GM23338 (cell line): ENCODE measurements around the gene SMAD9. TPM values are rescaled to one million over a fixed set of nuclear protein-coding genes. Genes with fewer than 3 reads are reported as not detected.

Source experiments
- ATAC-seq: fragments of 200-7000 bp; cut with Tn5 transposase; 3 replicates; pipeline ENCODE4 v1.9.1; 2020
- DNase-seq: peaks from one replicate; pipeline ENCODE4 v3.0.0-alpha.2; 2015; ENCODE audit warnings: low spot score
- H2AFZ ChIP-seq: fragments of 200-600 bp; sonication (generic); 2 replicates; pipeline ENCODE4 v1.8.0; 2016; ENCODE audit warnings: antibody characterized with exemption, mild to moderate bottlenecking, moderate library complexity
- H3F3A ChIP-seq: fragments of 200-600 bp; sonication (generic); replicated peaks from 2 replicates; pipeline ENCODE4 v1.8.0; 2017; ENCODE audit warnings: antibody characterized with exemption, mixed run types, low read depth
- H3K27ac ChIP-seq: fragments of 200-600 bp; sonication (generic); 2 replicates; pipeline ENCODE4 v1.6.1; 2016; ENCODE audit warnings: low read depth
- H3K27me3 ChIP-seq: fragments of 200-600 bp; sonication (generic); 2 replicates; pipeline ENCODE4 v1.8.0; 2016; ENCODE audit warnings: mild to moderate bottlenecking, mixed run types, moderate library complexity; ENCODE audit not compliant: insufficient read depth
- H3K36me3 ChIP-seq: fragments of 200-600 bp; sonication (generic); 2 replicates; pipeline ENCODE4 v1.8.0; 2016; ENCODE audit warnings: mild to moderate bottlenecking; ENCODE audit not compliant: insufficient read depth
- H3K4me1 ChIP-seq: fragments of 200-600 bp; sonication (generic); 2 replicates; pipeline ENCODE4 v1.8.0; 2016; ENCODE audit warnings: mild to moderate bottlenecking, moderate library complexity; ENCODE audit not compliant: insufficient read depth
- H3K4me2 ChIP-seq: fragments of 200-600 bp; sonication (generic); 2 replicates; pipeline ENCODE4 v1.7.1; 2017; ENCODE audit warnings: mixed run types
- H3K4me3 ChIP-seq: fragments of 200-600 bp; sonication (generic); 2 replicates; pipeline ENCODE4 v1.6.1; 2016; ENCODE audit warnings: mixed run types
- H3K79me2 ChIP-seq: fragments of 200-600 bp; sonication (generic); replicated peaks from 2 replicates; pipeline ENCODE4 v1.8.0; 2017; ENCODE audit warnings: mild to moderate bottlenecking; ENCODE audit not compliant: insufficient read depth
- H3K9me2 ChIP-seq: fragments of 200-600 bp; sonication (generic); 2 replicates; pipeline ENCODE4 v1.8.0; 2017; ENCODE audit not compliant: insufficient read depth
- H4K20me1 ChIP-seq: fragments of 200-600 bp; sonication (generic); replicated peaks from 2 replicates; pipeline ENCODE4 v1.8.0; 2017; ENCODE audit warnings: mild to moderate bottlenecking; ENCODE audit not compliant: insufficient read depth
- H3K27ac Mint-ChIP-seq: 2 replicates; pipeline ENCODE4 v1.8.0; 2020; ENCODE audit warnings: inconsistent platforms, mild to moderate bottlenecking, moderate library complexity, mixed read lengths
- H3K27me3 Mint-ChIP-seq: 3 replicates; pipeline ENCODE4 v1.8.0; 2022; ENCODE audit warnings: low read depth, mild to moderate bottlenecking, moderate library complexity, mixed read lengths, inconsistent platforms; ENCODE audit not compliant: insufficient read depth, poor library complexity
- H3K36me3 Mint-ChIP-seq: 3 replicates; pipeline ENCODE4 v1.8.0; 2021; ENCODE audit warnings: low read depth, mild to moderate bottlenecking, inconsistent platforms, moderate library complexity, mixed read lengths
- H3K4me1 Mint-ChIP-seq: 3 replicates; pipeline ENCODE4 v1.8.0; 2020; ENCODE audit warnings: mild to moderate bottlenecking, inconsistent platforms, mixed read lengths
- H3K4me3 Mint-ChIP-seq: 3 replicates; pipeline ENCODE4 v1.8.0; 2021; ENCODE audit warnings: moderate library complexity, mild to moderate bottlenecking, inconsistent platforms, mixed read lengths
- H3K9me3 Mint-ChIP-seq: 3 replicates; pipeline ENCODE4 v1.8.0; 2020; ENCODE audit warnings: moderate library complexity, mild to moderate bottlenecking, inconsistent platforms, mixed read lengths
- CREB1 ChIP-seq: fragments of 250-450 bp; sonication (Bioruptor Pico); IDR thresholded peaks from 2 replicates; pipeline ENCODE4 v1.5.0; 2020; ENCODE audit warnings: low read depth, mild to moderate bottlenecking, moderate library complexity
- EZH2 ChIP-seq: fragments of 200-600 bp; sonication (generic); IDR thresholded peaks from one replicate; pipeline ENCODE4 v1.8.0; 2017; ENCODE audit warnings: antibody characterized with exemption, mild to moderate bottlenecking, low read depth; ENCODE audit not compliant: unreplicated experiment
- EZH2phosphoT487 ChIP-seq: fragments of 200-600 bp; sonication (generic); IDR thresholded peaks from one replicate; pipeline ENCODE4 v1.8.1; 2018; ENCODE audit warnings: antibody characterized with exemption; ENCODE audit not compliant: unreplicated experiment
- JUNB ChIP-seq: IDR thresholded peaks from one replicate; pipeline ENCODE4 v1.6.1; 2016; ENCODE audit warnings: antibody characterized with exemption; ENCODE audit not compliant: unreplicated experiment
- NANOG ChIP-seq: IDR thresholded peaks from 2 replicates; pipeline ENCODE4 v1.6.1; 2016; ENCODE audit warnings: antibody characterized with exemption, borderline replicate concordance
- POLR2AphosphoS5 ChIP-seq: IDR thresholded peaks from 2 replicates; pipeline ENCODE4 v1.6.1; 2016; ENCODE audit warnings: antibody characterized with exemption, low read depth
- STAT1 ChIP-seq: IDR thresholded peaks from one replicate; pipeline ENCODE4 v1.6.1; 2016; ENCODE audit warnings: antibody characterized with exemption; ENCODE audit not compliant: unreplicated experiment
- ZNF114 ChIP-seq: fragments of 250-450 bp; sonication (Bioruptor Pico); IDR thresholded peaks from 2 replicates; pipeline ENCODE4 v1.5.0; 2020; ENCODE audit warnings: mild to moderate bottlenecking, moderate library complexity
- ZNF331 ChIP-seq: fragments of 250-450 bp; sonication (Bioruptor Pico); IDR thresholded peaks from 2 replicates; pipeline ENCODE4 v1.5.0; 2020; ENCODE audit warnings: low read depth, mild to moderate bottlenecking, moderate library complexity
- polyA plus RNA-seq: library from polyadenylated mRNA; unstranded; fragments of >200 nt; fragmentation: Nextera tagmentation; extraction: Ambion mirVana; gene quantifications from 2 replicates; pipeline ENCODE4 v1.2.1, GENCODE V29; 2016
- total RNA-seq: library from RNA; depleted of rRNA; stranded (reverse); fragments of >200 nt; shearing (Covaris generic); gene quantifications from 2 replicates; pipeline ENCODE4 v1.2.3, GENCODE V29; 2014
- TF ChIP-seq, protein P1 (sequence below): fragments of 250-450 bp; sonication (Bioruptor Pico); IDR thresholded peaks from 2 replicates; pipeline ENCODE4 v1.5.0; 2020; ENCODE audit warnings: mild to moderate bottlenecking, moderate library complexity
- TF ChIP-seq, protein P2 (sequence below): IDR thresholded peaks from one replicate; pipeline ENCODE4 v1.6.1; 2018; ENCODE audit warnings: antibody characterized with exemption; ENCODE audit not compliant: unreplicated experiment
- TF ChIP-seq, protein P3 (sequence below): IDR thresholded peaks from 2 replicates; pipeline ENCODE4 v1.6.1; 2016; ENCODE audit warnings: antibody characterized with exemption
- TF ChIP-seq, protein P4 (sequence below), 2 experiments: fragments of 200-600 bp in 1 of 2; sonication (generic) in 1 of 2; conservative IDR thresholded peaks; 2 replicates each; pipeline versions ENCODE4 v1.5.1 to v1.6.1; 2016 to 2017; ENCODE audit warnings: antibody characterized with exemption in 2 of 2, low read depth in 2 of 2, mild to moderate bottlenecking in 2 of 2, moderate library complexity in 1 of 2

SMAD9 gene
- total and polyA plus RNA-seq, 2 experiments from 2014 or later = 0.95 to 1.3 TPM

DNA sequence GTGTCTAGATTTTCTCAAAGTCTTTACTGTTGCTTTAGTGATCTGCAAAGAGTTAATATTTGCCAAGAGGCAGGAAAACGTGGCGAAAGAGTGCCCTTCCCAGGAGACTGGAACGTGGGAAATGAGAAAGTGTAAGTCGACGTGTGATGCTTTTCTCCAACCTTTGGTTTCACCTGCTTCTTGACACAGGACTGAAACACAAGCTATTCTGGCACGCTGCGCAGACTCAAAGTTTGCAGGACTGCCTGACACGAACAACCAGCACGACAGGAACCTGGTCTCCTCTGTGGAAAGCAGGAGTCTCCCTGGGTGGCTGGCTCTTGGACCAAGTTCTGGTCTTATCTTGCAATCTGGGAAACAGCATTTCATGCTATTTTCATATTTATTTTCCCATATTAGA, 72.4 kb downstream of the SMAD9 start:
- Histone ChIP-seq H4K20me1 (no peaks in the 10 kb centered on the region), H3K9me2 (peaks cover 3% of the 10 kb centered on the region; the same call in 1 of the 2 replicates), H3K4me1 (no peaks in the 10 kb centered on the region), H3K27me3 (no peaks in the 10 kb centered on the region), H3K4me2 (no peak overlapping the region), H3K4me3 (no peak overlapping the region), H3K27ac (no peak overlapping the region), H3K79me2 (no peaks in the 10 kb centered on the region), H3F3A (no peaks in the 10 kb centered on the region), H2AFZ (no peak overlapping the region), H3K36me3 (no peaks in the 10 kb centered on the region)
- H3K4me3 Mint-ChIP-seq = no peak overlapping the region
- H3K4me1 Mint-ChIP-seq = no peaks in the 10 kb centered on the region
- ATAC-seq (no peak), DNase-seq (no peak)
- H3K27me3 Mint-ChIP-seq = peaks cover 3% of the 10 kb centered on the region
- no peaks in the 10 kb centered on the region for H3K36me3 Mint-ChIP-seq
- H3K9me3 Mint-ChIP-seq = no peaks in the 10 kb centered on the region
- no peak overlapping the region for H3K27ac Mint-ChIP-seq
- TF ChIP-seq, protein P1, sequence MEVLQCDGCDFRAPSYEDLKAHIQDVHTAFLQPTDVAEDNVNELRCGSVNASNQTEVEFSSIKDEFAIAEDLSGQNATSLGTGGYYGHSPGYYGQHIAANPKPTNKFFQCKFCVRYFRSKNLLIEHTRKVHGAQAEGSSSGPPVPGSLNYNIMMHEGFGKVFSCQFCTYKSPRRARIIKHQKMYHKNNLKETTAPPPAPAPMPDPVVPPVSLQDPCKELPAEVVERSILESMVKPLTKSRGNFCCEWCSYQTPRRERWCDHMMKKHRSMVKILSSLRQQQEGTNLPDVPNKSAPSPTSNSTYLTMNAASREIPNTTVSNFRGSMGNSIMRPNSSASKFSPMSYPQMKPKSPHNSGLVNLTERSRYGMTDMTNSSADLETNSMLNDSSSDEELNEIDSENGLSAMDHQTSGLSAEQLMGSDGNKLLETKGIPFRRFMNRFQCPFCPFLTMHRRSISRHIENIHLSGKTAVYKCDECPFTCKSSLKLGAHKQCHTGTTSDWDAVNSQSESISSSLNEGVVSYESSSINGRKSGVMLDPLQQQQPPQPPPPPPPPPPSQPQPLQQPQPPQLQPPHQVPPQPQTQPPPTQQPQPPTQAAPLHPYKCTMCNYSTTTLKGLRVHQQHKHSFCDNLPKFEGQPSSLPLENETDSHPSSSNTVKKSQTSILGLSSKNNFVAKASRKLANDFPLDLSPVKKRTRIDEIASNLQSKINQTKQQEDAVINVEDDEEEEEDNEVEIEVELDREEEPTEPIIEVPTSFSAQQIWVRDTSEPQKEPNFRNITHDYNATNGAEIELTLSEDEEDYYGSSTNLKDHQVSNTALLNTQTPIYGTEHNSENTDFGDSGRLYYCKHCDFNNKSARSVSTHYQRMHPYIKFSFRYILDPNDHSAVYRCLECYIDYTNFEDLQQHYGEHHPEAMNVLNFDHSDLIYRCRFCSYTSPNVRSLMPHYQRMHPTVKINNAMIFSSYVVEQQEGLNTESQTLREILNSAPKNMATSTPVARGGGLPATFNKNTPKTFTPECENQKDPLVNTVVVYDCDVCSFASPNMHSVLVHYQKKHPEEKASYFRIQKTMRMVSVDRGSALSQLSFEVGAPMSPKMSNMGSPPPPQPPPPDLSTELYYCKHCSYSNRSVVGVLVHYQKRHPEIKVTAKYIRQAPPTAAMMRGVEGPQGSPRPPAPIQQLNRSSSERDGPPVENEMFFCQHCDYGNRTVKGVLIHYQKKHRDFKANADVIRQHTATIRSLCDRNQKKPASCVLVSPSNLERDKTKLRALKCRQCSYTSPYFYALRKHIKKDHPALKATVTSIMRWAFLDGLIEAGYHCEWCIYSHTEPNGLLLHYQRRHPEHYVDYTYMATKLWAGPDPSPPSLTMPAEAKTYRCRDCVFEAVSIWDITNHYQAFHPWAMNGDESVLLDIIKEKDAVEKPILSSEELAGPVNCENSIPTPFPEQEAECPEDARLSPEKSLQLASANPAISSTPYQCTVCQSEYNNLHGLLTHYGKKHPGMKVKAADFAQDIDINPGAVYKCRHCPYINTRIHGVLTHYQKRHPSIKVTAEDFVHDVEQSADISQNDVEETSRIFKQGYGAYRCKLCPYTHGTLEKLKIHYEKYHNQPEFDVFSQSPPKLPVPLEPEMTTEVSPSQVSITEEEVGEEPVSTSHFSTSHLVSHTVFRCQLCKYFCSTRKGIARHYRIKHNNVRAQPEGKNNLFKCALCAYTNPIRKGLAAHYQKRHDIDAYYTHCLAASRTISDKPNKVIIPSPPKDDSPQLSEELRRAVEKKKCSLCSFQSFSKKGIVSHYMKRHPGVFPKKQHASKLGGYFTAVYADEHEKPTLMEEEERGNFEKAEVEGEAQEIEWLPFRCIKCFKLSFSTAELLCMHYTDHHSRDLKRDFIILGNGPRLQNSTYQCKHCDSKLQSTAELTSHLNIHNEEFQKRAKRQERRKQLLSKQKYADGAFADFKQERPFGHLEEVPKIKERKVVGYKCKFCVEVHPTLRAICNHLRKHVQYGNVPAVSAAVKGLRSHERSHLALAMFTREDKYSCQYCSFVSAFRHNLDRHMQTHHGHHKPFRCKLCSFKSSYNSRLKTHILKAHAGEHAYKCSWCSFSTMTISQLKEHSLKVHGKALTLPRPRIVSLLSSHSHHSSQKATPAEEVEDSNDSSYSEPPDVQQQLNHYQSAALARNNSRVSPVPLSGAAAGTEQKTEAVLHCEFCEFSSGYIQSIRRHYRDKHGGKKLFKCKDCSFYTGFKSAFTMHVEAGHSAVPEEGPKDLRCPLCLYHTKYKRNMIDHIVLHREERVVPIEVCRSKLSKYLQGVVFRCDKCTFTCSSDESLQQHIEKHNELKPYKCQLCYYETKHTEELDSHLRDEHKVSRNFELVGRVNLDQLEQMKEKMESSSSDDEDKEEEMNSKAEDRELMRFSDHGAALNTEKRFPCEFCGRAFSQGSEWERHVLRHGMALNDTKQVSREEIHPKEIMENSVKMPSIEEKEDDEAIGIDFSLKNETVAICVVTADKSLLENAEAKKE (CRISPR knock-in tag) = no peak
- TF ChIP-seq, protein P2, sequence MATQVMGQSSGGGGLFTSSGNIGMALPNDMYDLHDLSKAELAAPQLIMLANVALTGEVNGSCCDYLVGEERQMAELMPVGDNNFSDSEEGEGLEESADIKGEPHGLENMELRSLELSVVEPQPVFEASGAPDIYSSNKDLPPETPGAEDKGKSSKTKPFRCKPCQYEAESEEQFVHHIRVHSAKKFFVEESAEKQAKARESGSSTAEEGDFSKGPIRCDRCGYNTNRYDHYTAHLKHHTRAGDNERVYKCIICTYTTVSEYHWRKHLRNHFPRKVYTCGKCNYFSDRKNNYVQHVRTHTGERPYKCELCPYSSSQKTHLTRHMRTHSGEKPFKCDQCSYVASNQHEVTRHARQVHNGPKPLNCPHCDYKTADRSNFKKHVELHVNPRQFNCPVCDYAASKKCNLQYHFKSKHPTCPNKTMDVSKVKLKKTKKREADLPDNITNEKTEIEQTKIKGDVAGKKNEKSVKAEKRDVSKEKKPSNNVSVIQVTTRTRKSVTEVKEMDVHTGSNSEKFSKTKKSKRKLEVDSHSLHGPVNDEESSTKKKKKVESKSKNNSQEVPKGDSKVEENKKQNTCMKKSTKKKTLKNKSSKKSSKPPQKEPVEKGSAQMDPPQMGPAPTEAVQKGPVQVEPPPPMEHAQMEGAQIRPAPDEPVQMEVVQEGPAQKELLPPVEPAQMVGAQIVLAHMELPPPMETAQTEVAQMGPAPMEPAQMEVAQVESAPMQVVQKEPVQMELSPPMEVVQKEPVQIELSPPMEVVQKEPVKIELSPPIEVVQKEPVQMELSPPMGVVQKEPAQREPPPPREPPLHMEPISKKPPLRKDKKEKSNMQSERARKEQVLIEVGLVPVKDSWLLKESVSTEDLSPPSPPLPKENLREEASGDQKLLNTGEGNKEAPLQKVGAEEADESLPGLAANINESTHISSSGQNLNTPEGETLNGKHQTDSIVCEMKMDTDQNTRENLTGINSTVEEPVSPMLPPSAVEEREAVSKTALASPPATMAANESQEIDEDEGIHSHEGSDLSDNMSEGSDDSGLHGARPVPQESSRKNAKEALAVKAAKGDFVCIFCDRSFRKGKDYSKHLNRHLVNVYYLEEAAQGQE = no peak
- no peak for TF ChIP-seq NANOG
- no peak for TF ChIP-seq JUNB
- no peak for TF ChIP-seq EZH2
- TF ChIP-seq STAT1 = no peak
- TF ChIP-seq ZNF114 = no peak
- TF ChIP-seq EZH2phosphoT487 = no peak
- TF ChIP-seq, protein P3, sequence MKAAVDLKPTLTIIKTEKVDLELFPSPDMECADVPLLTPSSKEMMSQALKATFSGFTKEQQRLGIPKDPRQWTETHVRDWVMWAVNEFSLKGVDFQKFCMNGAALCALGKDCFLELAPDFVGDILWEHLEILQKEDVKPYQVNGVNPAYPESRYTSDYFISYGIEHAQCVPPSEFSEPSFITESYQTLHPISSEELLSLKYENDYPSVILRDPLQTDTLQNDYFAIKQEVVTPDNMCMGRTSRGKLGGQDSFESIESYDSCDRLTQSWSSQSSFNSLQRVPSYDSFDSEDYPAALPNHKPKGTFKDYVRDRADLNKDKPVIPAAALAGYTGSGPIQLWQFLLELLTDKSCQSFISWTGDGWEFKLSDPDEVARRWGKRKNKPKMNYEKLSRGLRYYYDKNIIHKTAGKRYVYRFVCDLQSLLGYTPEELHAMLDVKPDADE = no peak
- TF ChIP-seq, protein P4, sequence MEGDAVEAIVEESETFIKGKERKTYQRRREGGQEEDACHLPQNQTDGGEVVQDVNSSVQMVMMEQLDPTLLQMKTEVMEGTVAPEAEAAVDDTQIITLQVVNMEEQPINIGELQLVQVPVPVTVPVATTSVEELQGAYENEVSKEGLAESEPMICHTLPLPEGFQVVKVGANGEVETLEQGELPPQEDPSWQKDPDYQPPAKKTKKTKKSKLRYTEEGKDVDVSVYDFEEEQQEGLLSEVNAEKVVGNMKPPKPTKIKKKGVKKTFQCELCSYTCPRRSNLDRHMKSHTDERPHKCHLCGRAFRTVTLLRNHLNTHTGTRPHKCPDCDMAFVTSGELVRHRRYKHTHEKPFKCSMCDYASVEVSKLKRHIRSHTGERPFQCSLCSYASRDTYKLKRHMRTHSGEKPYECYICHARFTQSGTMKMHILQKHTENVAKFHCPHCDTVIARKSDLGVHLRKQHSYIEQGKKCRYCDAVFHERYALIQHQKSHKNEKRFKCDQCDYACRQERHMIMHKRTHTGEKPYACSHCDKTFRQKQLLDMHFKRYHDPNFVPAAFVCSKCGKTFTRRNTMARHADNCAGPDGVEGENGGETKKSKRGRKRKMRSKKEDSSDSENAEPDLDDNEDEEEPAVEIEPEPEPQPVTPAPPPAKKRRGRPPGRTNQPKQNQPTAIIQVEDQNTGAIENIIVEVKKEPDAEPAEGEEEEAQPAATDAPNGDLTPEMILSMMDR (conservative IDR thresholded peaks at IDR 0.05; ENCODE audit: low read depth in 2 of 2) = no peak
- no peak for TF ChIP-seq ZNF331
- no peak for TF ChIP-seq CREB1 (CRISPR knock-in tag)
- TF ChIP-seq POLR2AphosphoS5 = no peak
